C4-2B (cell line): ENCODE results near the gene TSPAN18.

ENCODE experiments used
- H3K27ac ChIP-seq: fragments of 450-650 bp; 2 replicates; pipeline ENCODE4 v1.5.1; 2017
- ZFX ChIP-seq: fragments of 450-650 bp; IDR thresholded peaks from 2 replicates; pipeline ENCODE4 v1.6.1; 2017
- TF ChIP-seq, protein P1 (sequence below): fragments of 450-650 bp; conservative IDR thresholded peaks from 2 replicates; pipeline ENCODE4 v1.5.1; 2017; ENCODE audit warnings: mild to moderate bottlenecking

Gene TSPAN18

DNA sequence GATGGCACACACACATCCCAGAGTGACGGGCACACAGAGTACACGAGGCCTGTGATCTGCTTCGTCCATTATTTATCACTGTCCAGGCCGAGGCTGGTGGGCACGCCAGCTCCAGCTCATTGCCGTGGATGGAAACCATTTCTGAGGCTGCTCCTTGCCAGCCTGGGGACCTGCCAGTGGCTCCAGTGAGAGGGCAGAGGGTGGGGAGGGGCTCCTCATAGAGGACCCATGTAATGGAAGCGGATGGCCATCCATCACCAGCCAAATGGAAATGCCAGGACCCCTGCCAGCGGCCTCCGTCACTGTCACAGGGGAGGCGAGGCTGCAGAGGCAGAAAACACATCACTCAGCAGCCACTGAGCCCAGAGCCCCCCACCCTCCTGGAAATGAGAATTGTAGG lies 188.2 kb downstream of the TSPAN18 start:
- TF ChIP-seq ZFX: no peak
- TF ChIP-seq, protein P1, sequence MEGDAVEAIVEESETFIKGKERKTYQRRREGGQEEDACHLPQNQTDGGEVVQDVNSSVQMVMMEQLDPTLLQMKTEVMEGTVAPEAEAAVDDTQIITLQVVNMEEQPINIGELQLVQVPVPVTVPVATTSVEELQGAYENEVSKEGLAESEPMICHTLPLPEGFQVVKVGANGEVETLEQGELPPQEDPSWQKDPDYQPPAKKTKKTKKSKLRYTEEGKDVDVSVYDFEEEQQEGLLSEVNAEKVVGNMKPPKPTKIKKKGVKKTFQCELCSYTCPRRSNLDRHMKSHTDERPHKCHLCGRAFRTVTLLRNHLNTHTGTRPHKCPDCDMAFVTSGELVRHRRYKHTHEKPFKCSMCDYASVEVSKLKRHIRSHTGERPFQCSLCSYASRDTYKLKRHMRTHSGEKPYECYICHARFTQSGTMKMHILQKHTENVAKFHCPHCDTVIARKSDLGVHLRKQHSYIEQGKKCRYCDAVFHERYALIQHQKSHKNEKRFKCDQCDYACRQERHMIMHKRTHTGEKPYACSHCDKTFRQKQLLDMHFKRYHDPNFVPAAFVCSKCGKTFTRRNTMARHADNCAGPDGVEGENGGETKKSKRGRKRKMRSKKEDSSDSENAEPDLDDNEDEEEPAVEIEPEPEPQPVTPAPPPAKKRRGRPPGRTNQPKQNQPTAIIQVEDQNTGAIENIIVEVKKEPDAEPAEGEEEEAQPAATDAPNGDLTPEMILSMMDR: no peak
- no peak overlapping the region for H3K27ac ChIP-seq

DNA sequence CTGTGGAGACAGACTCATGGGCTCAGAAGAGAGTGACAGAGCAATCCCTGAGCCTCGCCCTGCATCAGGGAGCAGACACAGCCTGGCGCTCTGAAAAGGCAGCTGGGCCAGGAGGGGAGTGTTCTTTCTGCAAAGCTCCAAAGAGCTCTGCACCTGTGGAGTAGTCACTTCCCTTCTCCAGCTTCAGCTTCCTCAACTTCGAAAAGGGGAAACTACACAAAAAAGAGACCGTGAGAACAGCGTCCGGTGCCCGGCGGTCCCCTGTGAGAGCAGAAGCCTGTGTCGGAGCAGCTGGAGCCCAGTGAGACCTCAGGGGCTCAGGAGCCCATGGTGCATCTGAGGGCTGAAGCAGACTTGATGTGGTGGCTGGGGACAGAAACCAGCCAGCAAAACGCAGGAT lies 188.9 kb downstream of the TSPAN18 start:
- H3K27ac ChIP-seq: no peak overlapping the region
- TF ChIP-seq, protein P1: no peak
- no peak for TF ChIP-seq ZFX

DNA sequence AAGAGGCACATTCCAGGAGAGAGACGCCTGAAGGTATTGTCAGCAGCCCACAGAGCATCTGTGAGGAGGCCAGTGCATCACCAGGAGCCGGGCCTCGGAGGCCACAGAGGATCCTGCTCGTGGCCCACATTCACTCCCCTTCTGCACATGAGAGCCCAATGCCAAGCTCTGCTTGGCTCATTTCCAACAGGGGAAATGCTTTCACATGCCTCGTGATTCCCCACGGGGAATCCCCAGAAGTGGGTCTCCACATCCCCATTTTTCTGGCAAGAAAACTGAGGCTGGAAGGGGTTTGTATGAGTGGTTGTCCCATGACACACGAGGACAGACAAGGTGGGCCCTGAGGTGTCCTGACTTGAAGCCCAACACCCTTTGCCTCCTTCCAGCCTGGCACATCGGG lies 189.6 kb downstream of the TSPAN18 start:
- H3K27ac ChIP-seq: no peak overlapping the region
- TF ChIP-seq ZFX: no peak
- TF ChIP-seq, protein P1: no peak

DNA sequence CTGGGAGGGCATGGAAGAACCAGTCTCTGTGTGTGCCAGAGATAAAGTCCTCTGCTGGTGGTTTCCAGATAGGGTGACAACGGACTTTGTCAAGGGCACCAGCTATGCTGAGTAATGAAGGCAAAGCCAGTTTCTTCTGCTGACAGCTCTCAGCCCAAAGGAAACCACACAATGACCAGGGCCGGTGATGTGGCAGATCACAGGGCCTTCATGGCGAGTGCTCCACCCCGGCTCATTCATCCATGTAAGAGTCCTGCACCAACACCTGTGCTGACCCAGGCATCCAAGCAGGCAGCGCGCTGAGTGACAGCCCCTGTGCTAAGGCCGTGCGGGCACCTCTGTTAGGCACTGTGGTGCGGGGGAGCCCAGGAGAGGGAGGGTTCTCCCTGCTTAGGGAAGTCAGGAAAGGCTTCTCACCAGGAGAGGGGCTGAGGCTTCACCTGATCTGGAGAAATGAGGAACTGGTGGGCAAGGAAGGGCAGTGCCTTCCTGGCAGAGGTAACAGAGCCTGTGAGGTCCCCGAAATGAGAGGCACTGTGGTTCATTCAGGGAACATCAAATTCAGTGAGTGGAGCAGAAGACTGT lies 190.1 kb downstream of the TSPAN18 start:
- no peak for TF ChIP-seq ZFX
- TF ChIP-seq, protein P1: no peak
- H3K27ac ChIP-seq: no peak overlapping the region

DNA sequence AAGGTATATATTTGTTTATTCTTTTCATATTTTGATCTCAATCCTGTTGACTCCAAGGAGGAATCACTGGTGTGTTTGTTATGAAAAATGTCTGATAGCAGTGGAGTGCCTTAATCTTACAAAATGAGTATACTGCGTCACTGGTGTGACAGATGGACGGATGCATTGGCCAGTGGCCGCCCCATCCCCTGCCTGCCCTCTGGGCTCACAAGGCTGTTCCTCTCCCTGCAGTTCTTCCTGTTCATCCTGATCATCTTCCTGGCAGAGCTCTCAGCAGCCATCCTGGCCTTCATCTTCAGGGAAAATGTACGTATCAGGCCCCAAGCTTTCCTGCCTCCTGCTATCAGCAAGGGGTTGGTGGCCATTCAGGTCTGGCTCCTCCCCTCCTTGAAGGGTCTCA lies 191.0 kb downstream of the TSPAN18 start:
- H3K27ac ChIP-seq: no peak overlapping the region
- TF ChIP-seq, protein P1: no peak
- no peak for TF ChIP-seq ZFX

DNA sequence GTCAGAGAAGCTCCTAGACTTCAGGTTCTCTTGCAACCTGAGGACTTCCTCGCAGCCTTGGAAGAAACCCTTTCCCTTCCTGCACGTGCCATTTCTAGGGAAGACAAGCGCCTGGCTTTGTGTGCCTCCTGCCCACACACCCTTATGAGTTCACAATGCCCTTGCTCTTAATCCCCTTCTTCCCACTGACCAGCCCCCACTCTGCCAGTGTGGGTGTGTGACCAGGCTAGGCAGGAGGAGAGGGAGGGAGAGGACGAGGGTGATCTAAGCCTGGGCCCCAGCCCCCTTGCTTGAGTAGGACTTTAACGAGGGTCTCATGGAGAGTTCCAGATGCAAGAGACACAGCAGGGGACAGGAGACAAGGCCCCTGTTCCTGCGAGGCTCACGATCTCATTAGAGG lies 193.7 kb downstream of the TSPAN18 start:
- no peak for TF ChIP-seq ZFX
- TF ChIP-seq, protein P1: no peak
- no peak overlapping the region for H3K27ac ChIP-seq

DNA sequence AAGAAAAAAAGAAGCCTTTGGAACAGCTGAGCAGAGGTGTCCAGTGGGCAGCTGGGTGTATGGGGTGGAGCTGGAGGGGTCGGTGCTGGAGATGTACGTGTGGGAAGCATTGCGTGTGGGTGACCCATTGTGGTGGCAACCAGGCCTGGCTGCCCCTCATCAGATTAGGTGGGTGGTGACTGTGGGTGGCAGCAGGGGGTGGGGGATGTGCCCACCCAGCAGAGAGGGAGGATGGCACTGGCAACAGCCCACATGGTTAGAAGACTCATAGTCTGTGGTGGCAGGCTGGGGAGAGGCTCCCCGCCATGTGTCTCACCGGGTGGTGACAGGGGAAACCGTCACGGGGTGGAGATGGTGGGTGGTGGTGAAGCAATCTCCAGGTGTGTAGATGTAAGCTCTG lies 196.4 kb downstream of the TSPAN18 start:
- no peak overlapping the region for H3K27ac ChIP-seq
- TF ChIP-seq ZFX: no peak
- TF ChIP-seq, protein P1: no peak
